HEK293 (cell line): Measurements from ENCODE around the gene RFPL2.

Experiments used
- CTCF ChIP-seq: fragments of 450-650 bp; formaldehyde crosslinking; IDR thresholded peaks from 2 replicates; pipeline ENCODE4 v1.5.1; 2016; ENCODE audit warnings: missing biosample characterization, missing genetic modification characterization
- KLF16 ChIP-seq: fragments of 450-650 bp; formaldehyde crosslinking; IDR thresholded peaks from 2 replicates; pipeline ENCODE4 v1.5.1; 2017; ENCODE audit warnings: missing biosample characterization, missing genetic modification characterization
- TCF7L2 ChIP-seq: IDR thresholded peaks from 2 replicates; pipeline ENCODE4 v1.6.1; 2011; ENCODE audit warnings: low read depth, mild to moderate bottlenecking, inconsistent platforms, low read length, moderate library complexity, borderline replicate concordance
- ZBTB7A ChIP-seq: fragments of 450-650 bp; formaldehyde crosslinking; IDR thresholded peaks from 2 replicates; pipeline ENCODE4 v1.5.1; 2016; ENCODE audit warnings: low read depth, missing biosample characterization, missing genetic modification characterization
- ZNF274 ChIP-seq, 2 experiments: fragments of 200-500 bp in 1 of 2; fragments of 450-650 bp in 1 of 2; sonication (Bioruptor generic) in 1 of 2; formaldehyde crosslinking in 1 of 2; IDR thresholded peaks; 2 replicates each; pipeline versions ENCODE4 v1.5.1 to v1.6.1; 2014 to 2016; ENCODE audit warnings: borderline replicate concordance in 1 of 2, inconsistent platforms in 1 of 2, low read length in 1 of 2, missing biosample characterization in 1 of 2, missing genetic modification characterization in 1 of 2
- ZNF501 ChIP-seq: fragments of 450-650 bp; formaldehyde crosslinking; IDR thresholded peaks from 2 replicates; pipeline ENCODE4 v1.5.1; 2016; ENCODE audit warnings: missing biosample characterization, missing genetic modification characterization
- ZNF571 ChIP-seq: fragments of 450-650 bp; formaldehyde crosslinking; IDR thresholded peaks from 2 replicates; pipeline ENCODE4 v1.5.0; 2017; ENCODE audit warnings: missing biosample characterization, missing genetic modification characterization

GRCh38 chr22:32202539-32203180 lies 2.2 kb downstream of the RFPL2 start:
- no peak for TF ChIP-seq ZNF274 (IDR thresholded peaks at IDR 0.05; ENCODE audit: low read length)
- no peak for TF ChIP-seq ZNF274 (tag by site-specific recombination; IDR thresholded peaks at IDR 0.05; ENCODE audit: borderline replicate concordance)
- TF ChIP-seq ZNF571 (tag by site-specific recombination): no peak
- no peak for TF ChIP-seq ZNF501 (tag by site-specific recombination)
- no peak; the same call in 1 of the 2 replicates for TF ChIP-seq KLF16 (tag by site-specific recombination)
- TF ChIP-seq TCF7L2: no peak; the same call in 1 of the 2 replicates
- no peak for TF ChIP-seq ZBTB7A
- peak; percentile 69 for TF ChIP-seq CTCF (tag by site-specific recombination)
